ENCODE results near the gene PRICKLE2.

DNA sequence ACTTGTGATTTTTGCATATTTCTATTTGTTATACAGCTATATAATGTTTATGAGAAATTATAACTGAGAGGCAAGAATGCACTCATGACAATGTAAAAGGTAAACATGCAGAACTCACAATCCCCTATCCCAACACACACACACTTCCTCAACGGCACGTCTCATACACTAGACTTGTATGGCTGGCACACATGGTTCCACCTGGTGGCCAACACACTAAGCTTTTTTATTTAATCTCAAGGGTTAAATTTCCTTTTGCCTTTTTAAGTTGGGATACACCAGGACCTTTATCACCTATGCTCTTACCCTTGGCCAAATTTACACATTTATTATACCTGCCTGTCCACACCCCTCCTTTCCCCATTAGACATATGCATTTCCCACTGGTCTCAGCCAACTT, 113.4 kb downstream of the PRICKLE2 start:
- no peak for TF ChIP-seq CTCF (conservative IDR thresholded peaks at IDR 0.05 in 1 of 2, IDR thresholded peaks at IDR 0.05 in 1 of 2; ENCODE audit: low read depth in 1 of 2, low read length in 2 of 2)
- TF ChIP-seq EZH2 (IDR thresholded peaks at IDR 0.05; ENCODE audit: low read length, missing control alignments): no peak
